Measurements from ENCODE around the gene ATP6V1C2.
A peak's percentile ranks its signal among the peaks of the same experiment; 100 is the strongest.

The ATP6V1C2 gene

DNA sequence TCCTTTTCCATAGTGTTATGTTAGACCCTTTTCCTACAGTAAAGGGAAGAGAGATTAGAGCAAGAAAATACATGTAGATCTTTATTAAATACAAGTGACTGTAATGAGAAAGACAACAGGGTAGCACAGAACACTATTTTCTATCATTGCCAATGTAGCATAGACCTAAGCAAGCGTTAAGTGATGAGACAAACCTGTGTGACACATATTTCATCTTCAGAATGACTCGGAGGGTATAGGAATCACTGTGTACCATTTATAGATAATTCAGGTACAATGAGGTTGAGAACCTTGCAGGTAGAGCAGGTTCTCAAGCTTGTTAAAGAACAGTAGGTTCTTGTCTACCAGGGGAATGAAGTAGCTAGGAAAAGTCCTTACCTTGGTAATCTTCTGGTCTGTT, 75.3 kb downstream of the ATP6V1C2 start:
- no peak overlapping the region for H2BK15ac ChIP-seq (ENCODE audit: low read length)
- no peak overlapping the region for H3K4me2 ChIP-seq (ENCODE audit: insufficient read depth, low read length, poor library complexity, severe bottlenecking)
- H3K4me3 ChIP-seq (ENCODE audit: low read length in 2 of 2): no peak overlapping the region
- no peaks in the 10 kb centered on the region for H3K9me3 ChIP-seq (replicated peaks in 1 of 2; ENCODE audit: control insufficient read depth in 2 of 2, insufficient read depth in 1 of 2, low read depth in 1 of 2, low read length in 2 of 2)
- no peak overlapping the region for H2BK5ac ChIP-seq (ENCODE audit: low read length)
- H2BK120ac ChIP-seq (ENCODE audit: low read depth, low read length): no peak overlapping the region
- no peak overlapping the region for H2AFZ ChIP-seq (ENCODE audit: low read length)
- H4K8ac ChIP-seq (ENCODE audit: low read depth, low read length): no peak overlapping the region
- H3K4ac ChIP-seq (ENCODE audit: low read length): no peak overlapping the region
- peaks cover 24 to 99% of the 10 kb centered on the region in 2 donors for H3K36me3 ChIP-seq (replicated peaks in 1 of 2; ENCODE audit: control insufficient read depth in 2 of 2, insufficient read depth in 2 of 2, low read length in 2 of 2)
- no peak overlapping the region for H4K91ac ChIP-seq (ENCODE audit: low read depth, low read length, poor library complexity)
- H2AK5ac ChIP-seq (ENCODE audit: low read depth, low read length): no peak overlapping the region
- no peak overlapping the region for H3K23ac ChIP-seq (ENCODE audit: low read depth, low read length, poor library complexity)
- H2BK12ac ChIP-seq (ENCODE audit: low read length): no peak overlapping the region
- no peak overlapping the region for H3K18ac ChIP-seq (ENCODE audit: low read length)
- no peak overlapping the region for H3K27ac ChIP-seq (replicated peaks; ENCODE audit: low read length)
- WGBS, 2 donors (ENCODE audit: extremely low coverage in 2 of 2, insufficient read length in 2 of 2, insufficient replicate concordance in 1 of 2): no CpG with 5 or more reads among the region's 2 CpGs
- no peaks in the 10 kb centered on the region for H3K27me3 ChIP-seq (ENCODE audit: control insufficient read depth in 3 of 3, insufficient read depth in 3 of 3, low read depth in 1 of 3, low read length in 3 of 3)
- H3K14ac ChIP-seq (ENCODE audit: low read length): no peak overlapping the region
- no peak for DNase-seq (ENCODE audit: low spot score)
- H3K79me1 ChIP-seq (ENCODE audit: low read depth, low read length): peaks cover 4% of the 10 kb centered on the region
- H3K9ac ChIP-seq (ENCODE audit: low read depth, low read length, poor library complexity): no peak overlapping the region
- no peaks in the 10 kb centered on the region for H3K4me1 ChIP-seq (ENCODE audit: control insufficient read depth in 2 of 2, insufficient read depth in 1 of 2, low read depth in 1 of 2, low read length in 2 of 2)

DNA sequence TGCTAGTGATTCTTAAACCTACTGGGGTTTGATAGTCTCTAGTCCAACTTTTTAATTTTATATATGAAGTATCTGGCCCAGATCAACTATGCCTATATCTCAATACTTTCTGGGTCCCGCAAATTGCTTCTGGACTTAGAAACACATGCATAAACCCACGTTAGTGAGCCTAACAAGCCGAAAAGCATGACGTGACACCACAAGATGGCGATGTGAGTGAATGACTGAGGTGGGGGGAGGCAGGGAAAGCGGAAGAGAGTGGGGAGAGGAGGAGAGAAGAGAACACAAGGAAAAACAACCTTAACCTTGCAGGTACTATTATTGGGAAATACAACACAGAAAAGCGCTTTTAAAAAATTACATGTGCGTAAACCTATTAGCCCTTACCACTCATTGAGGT, 77.4 kb downstream of the ATP6V1C2 start:
- Histone ChIP-seq H3K9me3 (replicated peaks in 1 of 2; ENCODE audit: control insufficient read depth in 2 of 2, insufficient read depth in 1 of 2, low read depth in 1 of 2, low read length in 2 of 2) (no peaks in the 10 kb centered on the region), H3K4me2 (ENCODE audit: insufficient read depth, low read length, poor library complexity, severe bottlenecking) (no peak overlapping the region), H4K8ac (ENCODE audit: low read depth, low read length) (no peak overlapping the region), H2AFZ (ENCODE audit: low read length) (no peak overlapping the region), H3K23ac (ENCODE audit: low read depth, low read length, poor library complexity) (no peak overlapping the region), H2AK5ac (ENCODE audit: low read depth, low read length) (no peak overlapping the region), H3K27ac (replicated peaks; ENCODE audit: low read length) (no peak overlapping the region), H3K4me3 (ENCODE audit: low read length in 2 of 2) (no peak overlapping the region), H2BK12ac (ENCODE audit: low read length) (no peak overlapping the region), H2BK120ac (ENCODE audit: low read depth, low read length) (no peak overlapping the region), H2BK15ac (ENCODE audit: low read length) (no peak overlapping the region), H3K18ac (ENCODE audit: low read length) (no peak overlapping the region), H3K14ac (ENCODE audit: low read length) (no peak overlapping the region), H3K36me3 (replicated peaks in 1 of 2; ENCODE audit: control insufficient read depth in 2 of 2, insufficient read depth in 2 of 2, low read length in 2 of 2) (peaks cover 17 to 95% of the 10 kb centered on the region in 2 donors), H2BK5ac (ENCODE audit: low read length) (no peak overlapping the region), H3K4me1 (ENCODE audit: control insufficient read depth in 2 of 2, insufficient read depth in 1 of 2, low read depth in 1 of 2, low read length in 2 of 2) (no peaks in the 10 kb centered on the region), H3K79me1 (ENCODE audit: low read depth, low read length) (peaks cover 4% of the 10 kb centered on the region), H3K4ac (ENCODE audit: low read length) (no peak overlapping the region), H3K27me3 (ENCODE audit: control insufficient read depth in 3 of 3, insufficient read depth in 3 of 3, low read depth in 1 of 3, low read length in 3 of 3) (no peaks in the 10 kb centered on the region), H4K91ac (ENCODE audit: low read depth, low read length, poor library complexity) (no peak overlapping the region), H3K9ac (ENCODE audit: low read depth, low read length, poor library complexity) (no peak overlapping the region)
- no peak for DNase-seq (ENCODE audit: low spot score)
- WGBS, 2 donors (ENCODE audit: extremely low coverage in 2 of 2, insufficient read length in 2 of 2, insufficient replicate concordance in 1 of 2): no CpG with 5 or more reads among the region's 8 CpGs

DNA sequence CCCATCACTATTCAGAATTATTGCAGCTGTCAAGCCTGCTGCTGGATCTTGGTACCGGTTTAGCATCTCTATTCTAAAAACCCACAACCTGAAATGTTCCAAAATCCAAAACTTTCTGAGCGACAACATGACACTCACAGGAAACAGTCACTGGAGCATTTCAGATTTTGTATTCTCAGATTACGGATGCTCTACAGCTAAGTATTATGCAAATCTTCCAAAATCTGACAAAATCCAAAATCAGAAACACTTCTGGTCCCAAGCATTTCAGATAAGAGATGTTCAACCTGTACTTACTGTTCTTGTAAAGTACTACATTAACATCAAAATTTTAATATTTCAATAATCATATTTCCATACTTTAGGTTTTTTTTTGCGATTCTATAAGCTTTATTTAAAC, 78.7 kb downstream of the ATP6V1C2 start:
- Histone ChIP-seq H3K23ac (ENCODE audit: low read depth, low read length, poor library complexity) (no peak overlapping the region), H2BK12ac (ENCODE audit: low read length) (no peak overlapping the region), H3K79me1 (ENCODE audit: low read depth, low read length) (peaks cover 4% of the 10 kb centered on the region), H3K27ac (replicated peaks; ENCODE audit: low read length) (no peak overlapping the region), H3K4me2 (ENCODE audit: insufficient read depth, low read length, poor library complexity, severe bottlenecking) (no peak overlapping the region), H4K91ac (ENCODE audit: low read depth, low read length, poor library complexity) (no peak overlapping the region), H3K27me3 (ENCODE audit: control insufficient read depth in 3 of 3, insufficient read depth in 3 of 3, low read depth in 1 of 3, low read length in 3 of 3) (no peaks in the 10 kb centered on the region), H3K4me1 (ENCODE audit: control insufficient read depth in 2 of 2, insufficient read depth in 1 of 2, low read depth in 1 of 2, low read length in 2 of 2) (no peaks in the 10 kb centered on the region), H3K4me3 (ENCODE audit: low read length in 2 of 2) (no peak overlapping the region), H3K9me3 (replicated peaks in 1 of 2; ENCODE audit: control insufficient read depth in 2 of 2, insufficient read depth in 1 of 2, low read depth in 1 of 2, low read length in 2 of 2) (no peaks in the 10 kb centered on the region), H2AFZ (ENCODE audit: low read length) (no peak overlapping the region), H3K18ac (ENCODE audit: low read length) (no peak overlapping the region), H2BK15ac (ENCODE audit: low read length) (no peak overlapping the region), H3K9ac (ENCODE audit: low read depth, low read length, poor library complexity) (no peak overlapping the region), H3K36me3 (replicated peaks in 1 of 2; ENCODE audit: control insufficient read depth in 2 of 2, insufficient read depth in 2 of 2, low read length in 2 of 2) (peaks cover 17 to 82% of the 10 kb centered on the region in 2 donors), H2BK120ac (ENCODE audit: low read depth, low read length) (no peak overlapping the region), H4K8ac (ENCODE audit: low read depth, low read length) (no peak overlapping the region), H3K4ac (ENCODE audit: low read length) (no peak overlapping the region), H3K14ac (ENCODE audit: low read length) (no peak overlapping the region), H2AK5ac (ENCODE audit: low read depth, low read length) (no peak overlapping the region), H2BK5ac (ENCODE audit: low read length) (no peak overlapping the region)
- no peak for DNase-seq (ENCODE audit: low spot score)
- no CpG with 5 or more reads among the region's 4 CpGs for WGBS, 2 donors (ENCODE audit: extremely low coverage in 2 of 2, insufficient read length in 2 of 2, insufficient replicate concordance in 1 of 2)

DNA sequence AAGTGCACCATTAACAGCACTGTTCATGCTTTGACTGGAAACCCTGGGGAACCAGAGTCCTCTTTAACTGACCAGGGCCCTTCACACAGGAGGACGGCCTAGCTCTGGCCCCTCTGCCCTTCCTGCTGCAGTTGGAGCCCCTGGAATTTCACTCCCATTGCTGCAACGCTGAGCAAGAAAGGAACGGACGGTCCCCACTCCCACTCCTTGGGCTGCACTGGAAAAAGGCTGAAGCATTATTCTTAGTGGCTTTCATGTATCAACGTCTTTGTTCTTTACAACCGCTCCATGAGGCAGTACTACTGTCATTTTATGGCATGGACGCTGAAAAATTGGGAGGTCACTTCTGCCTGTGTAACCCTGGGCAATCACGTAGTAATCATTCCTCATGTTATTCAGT, 81.2 kb downstream of the ATP6V1C2 start:
- Histone ChIP-seq H3K9me3 (replicated peaks in 1 of 2; ENCODE audit: control insufficient read depth in 2 of 2, insufficient read depth in 1 of 2, low read depth in 1 of 2, low read length in 2 of 2) (no peaks in the 10 kb centered on the region), H3K4me1 (ENCODE audit: control insufficient read depth in 2 of 2, insufficient read depth in 1 of 2, low read depth in 1 of 2, low read length in 2 of 2) (no peaks in the 10 kb centered on the region), H4K8ac (ENCODE audit: low read depth, low read length) (no peak overlapping the region), H2BK5ac (ENCODE audit: low read length) (no peak overlapping the region), H3K79me1 (ENCODE audit: low read depth, low read length) (peaks cover 4% of the 10 kb centered on the region), H3K27me3 (ENCODE audit: control insufficient read depth in 3 of 3, insufficient read depth in 3 of 3, low read depth in 1 of 3, low read length in 3 of 3) (no peaks in the 10 kb centered on the region), H2AK5ac (ENCODE audit: low read depth, low read length) (no peak overlapping the region), H2BK12ac (ENCODE audit: low read length) (no peak overlapping the region), H3K14ac (ENCODE audit: low read length) (no peak overlapping the region), H4K91ac (ENCODE audit: low read depth, low read length, poor library complexity) (no peak overlapping the region), H2AFZ (ENCODE audit: low read length) (no peak overlapping the region), H3K27ac (replicated peaks; ENCODE audit: low read length) (no peak overlapping the region), H2BK15ac (ENCODE audit: low read length) (no peak overlapping the region), H3K23ac (ENCODE audit: low read depth, low read length, poor library complexity) (no peak overlapping the region), H3K9ac (ENCODE audit: low read depth, low read length, poor library complexity) (no peak overlapping the region), H3K4ac (ENCODE audit: low read length) (no peak overlapping the region), H3K36me3 (replicated peaks in 1 of 2; ENCODE audit: control insufficient read depth in 2 of 2, insufficient read depth in 2 of 2, low read length in 2 of 2) (peaks cover 9 to 73% of the 10 kb centered on the region in 2 donors), H3K18ac (ENCODE audit: low read length) (peak overlapping the region; percentile 21), H2BK120ac (ENCODE audit: low read depth, low read length) (no peak overlapping the region), H3K4me3 (ENCODE audit: low read length in 2 of 2) (no peak overlapping the region), H3K4me2 (ENCODE audit: insufficient read depth, low read length, poor library complexity, severe bottlenecking) (no peak overlapping the region)
- no peak for DNase-seq (ENCODE audit: low spot score)
- WGBS, 2 donors (ENCODE audit: extremely low coverage in 2 of 2, insufficient read length in 2 of 2, insufficient replicate concordance in 1 of 2): no CpG with 5 or more reads among the region's 8 CpGs

Data from neuronal stem cell (in vitro differentiated cells).